Activated naive CD4-positive, alpha-beta T cell treated with anti-CD3 and anti-CD28 coated beads, Interleukin-2, amount 10 ng/mL, durations not matched to agents 7 days and 5 days (primary cell): ENCODE data around the gene PXK.

Experiments used
- CTCF ChIA-PET: fragments of 350-600 bp; sonication (Branson Sonifier 250); formaldehyde crosslinking; loops from one replicate; lab custom pipeline; 2021; ENCODE audit warnings: antibody characterized with exemption; lab: Charles Lee
- DNase-seq: peaks from one replicate; pipeline ENCODE4 v3.0.0-alpha.2; 2020
- H3K27ac Mint-ChIP-seq: one replicate; pipeline ENCODE4 v1.8.0; 2021; ENCODE audit warnings: mild to moderate bottlenecking, moderate library complexity, mixed read lengths
- H3K27me3 Mint-ChIP-seq: one replicate; pipeline ENCODE4 v1.8.0; 2021; ENCODE audit warnings: mild to moderate bottlenecking, mixed read lengths
- H3K36me3 Mint-ChIP-seq: one replicate; pipeline ENCODE4 v1.8.0; 2021; ENCODE audit warnings: mixed read lengths
- H3K4me1 Mint-ChIP-seq: one replicate; pipeline ENCODE4 v1.8.0; 2021; ENCODE audit warnings: mixed read lengths
- H3K4me3 Mint-ChIP-seq: one replicate; pipeline ENCODE4 v1.8.0; 2021; ENCODE audit warnings: mild to moderate bottlenecking, moderate library complexity, mixed read lengths
- H3K9me3 Mint-ChIP-seq: one replicate; pipeline ENCODE4 v1.8.0; 2021; ENCODE audit warnings: mixed read lengths

Gene PXK

GRCh38 chr3:58345457-58345856, 12.8 kb downstream of the PXK start:
- no peak overlapping the region for H3K27ac Mint-ChIP-seq

GRCh38 chr3:58346368-58346767, 13.7 kb downstream of the PXK start:
- CTCF ChIA-PET: no interaction called here
- H3K4me3 Mint-ChIP-seq: no peak overlapping the region
- H3K27me3 Mint-ChIP-seq: no peaks in the 10 kb centered on the region
- H3K9me3 Mint-ChIP-seq: peaks cover 3% of the 10 kb centered on the region
- peaks cover 25% of the 10 kb centered on the region for H3K36me3 Mint-ChIP-seq
- no peak for DNase-seq
- peaks cover 34% of the 10 kb centered on the region for H3K4me1 Mint-ChIP-seq
- H3K27ac Mint-ChIP-seq: no peak overlapping the region

More at GRCh38 chr3:58345457-58345856, 12.8 kb downstream of the PXK start:
- CTCF ChIA-PET: no interaction called here
- no peak for DNase-seq
- Mint-ChIP-seq H3K9me3 (peaks cover 3% of the 10 kb centered on the region), H3K4me1 (peaks cover 31% of the 10 kb centered on the region), H3K36me3 (peaks cover 24% of the 10 kb centered on the region), H3K4me3 (no peak overlapping the region), H3K27me3 (no peaks in the 10 kb centered on the region)

GRCh38 chr3:58347984-58348383, 15.3 kb downstream of the PXK start:
- H3K27ac Mint-ChIP-seq: no peak overlapping the region
- H3K27me3 Mint-ChIP-seq: no peaks in the 10 kb centered on the region
- CTCF ChIA-PET: interaction anchor here (5.2 kb wide), 1 partner anchor 14 kb away, joined by 45 read pairs; the partner anchor contains the start of gene PXK
- H3K36me3 Mint-ChIP-seq: peaks cover 29% of the 10 kb centered on the region
- H3K9me3 Mint-ChIP-seq: peaks cover 3% of the 10 kb centered on the region
- DNase-seq: no peak
- H3K4me1 Mint-ChIP-seq: peaks cover 49% of the 10 kb centered on the region
- H3K4me3 Mint-ChIP-seq: no peak overlapping the region

GRCh38 chr3:58349792-58350626, 17.3 kb downstream of the PXK start:
- H3K4me3 Mint-ChIP-seq: no peak overlapping the region
- CTCF ChIA-PET: interaction anchor here (0.7 to 5.2 kb wide), 7 partner anchors 16 to 83 kb away, joined by 3 to 45 read pairs (median 4); partner anchors contain the start of genes HTD2, PDHB, PXK and RPP14
- DNase-seq: no peak
- no peaks in the 10 kb centered on the region for H3K27me3 Mint-ChIP-seq
- peaks cover 3% of the 10 kb centered on the region for H3K9me3 Mint-ChIP-seq
- H3K4me1 Mint-ChIP-seq: peaks cover 65% of the 10 kb centered on the region
- peaks cover 33% of the 10 kb centered on the region for H3K36me3 Mint-ChIP-seq
- H3K27ac Mint-ChIP-seq: peak overlapping the region; percentile 45

GRCh38 chr3:58350627-58351013, 17.9 kb downstream of the PXK start:
- Mint-ChIP-seq H3K36me3 (peaks cover 33% of the 10 kb centered on the region), H3K4me1 (peaks cover 71% of the 10 kb centered on the region)

GRCh38 chr3:58351920-58352319, 19.2 kb downstream of the PXK start:
- peaks cover 73% of the 10 kb centered on the region for H3K4me1 Mint-ChIP-seq
- H3K27ac Mint-ChIP-seq: peak overlapping the region; percentile 25
- CTCF ChIA-PET: interaction anchor here (0.8 to 5.2 kb wide), 6 partner anchors 14 to 63 kb away, joined by 3 to 45 read pairs (median 3); partner anchors contain the start of gene PXK
- no peak for DNase-seq
- H3K9me3 Mint-ChIP-seq: peaks cover 3% of the 10 kb centered on the region
- no peak overlapping the region for H3K4me3 Mint-ChIP-seq
- H3K27me3 Mint-ChIP-seq: no peaks in the 10 kb centered on the region
- H3K36me3 Mint-ChIP-seq: peaks cover 33% of the 10 kb centered on the region

More at GRCh38 chr3:58350627-58351013, 17.9 kb downstream of the PXK start:
- no peak overlapping the region for H3K4me3 Mint-ChIP-seq
- H3K27me3 Mint-ChIP-seq: no peaks in the 10 kb centered on the region
- no peak for DNase-seq
- peak overlapping the region; percentile 63 for H3K27ac Mint-ChIP-seq
- peaks cover 3% of the 10 kb centered on the region for H3K9me3 Mint-ChIP-seq
- CTCF ChIA-PET: interaction anchor here (1.3 to 5.2 kb wide), 4 partner anchors 16 to 64 kb away, joined by 3 to 45 read pairs (median 10); partner anchors contain the start of gene PXK

GRCh38 chr3:58352626-58353025, 19.9 kb downstream of the PXK start:
- no peaks in the 10 kb centered on the region for H3K27me3 Mint-ChIP-seq
- H3K4me3 Mint-ChIP-seq: no peak overlapping the region
- H3K27ac Mint-ChIP-seq: peak overlapping the region; percentile 38
- H3K36me3 Mint-ChIP-seq: peaks cover 30% of the 10 kb centered on the region
- CTCF ChIA-PET: interaction anchor here (0.8 to 5.2 kb wide), 6 partner anchors 13 to 62 kb away, joined by 3 to 45 read pairs (median 3); partner anchors contain the start of gene PXK
- DNase-seq: no peak
- peaks cover 78% of the 10 kb centered on the region for H3K4me1 Mint-ChIP-seq
- H3K9me3 Mint-ChIP-seq: peaks cover 3% of the 10 kb centered on the region

- peak; percentile 57 for DNase-seq
- CTCF ChIA-PET: interaction anchor here (0.7 to 3.7 kb wide), 4 partner anchors 19 to 184 kb away, joined by 3 to 17 read pairs (median 4); partner anchors contain the start of gene KCTD6
- peak overlapping the region; percentile 44 for H3K4me3 Mint-ChIP-seq
- H3K4me1 Mint-ChIP-seq: peaks cover 81% of the 10 kb centered on the region
- peak overlapping the region; percentile 90 for H3K27ac Mint-ChIP-seq
- H3K27me3 Mint-ChIP-seq: no peaks in the 10 kb centered on the region
- H3K9me3 Mint-ChIP-seq: peaks cover 3% of the 10 kb centered on the region
- peaks cover 22% of the 10 kb centered on the region for H3K36me3 Mint-ChIP-seq
Observed at GRCh38 chr3:58353722-58354553, 21.2 kb downstream of the PXK start.

GRCh38 chr3:58355179-58355578, 22.5 kb downstream of the PXK start:
- Mint-ChIP-seq H3K36me3 (peaks cover 16% of the 10 kb centered on the region), H3K4me3 (no peak overlapping the region), H3K9me3 (no peaks in the 10 kb centered on the region), H3K4me1 (peaks cover 69% of the 10 kb centered on the region), H3K27me3 (no peaks in the 10 kb centered on the region), H3K27ac (peak overlapping the region; percentile 28)
- CTCF ChIA-PET: interaction anchor here (1.0 to 3.7 kb wide), 2 partner anchors 20 to 34 kb away, joined by 3 to 17 read pairs; no protein-coding TSS in a partner anchor
- no peak for DNase-seq

GRCh38 chr3:58356054-58356453, 23.4 kb downstream of the PXK start:
- H3K27ac Mint-ChIP-seq: peak overlapping the region; percentile 24
- H3K4me3 Mint-ChIP-seq: no peak overlapping the region
- H3K9me3 Mint-ChIP-seq: no peaks in the 10 kb centered on the region
- DNase-seq: no peak
- peaks cover 11% of the 10 kb centered on the region for H3K36me3 Mint-ChIP-seq
- H3K4me1 Mint-ChIP-seq: peaks cover 60% of the 10 kb centered on the region
- CTCF ChIA-PET: interaction anchor here (0.6 to 3.7 kb wide), 3 partner anchors 21 to 67 kb away, joined by 3 to 17 read pairs (median 3); no protein-coding TSS in a partner anchor
- no peaks in the 10 kb centered on the region for H3K27me3 Mint-ChIP-seq

- H3K9me3 Mint-ChIP-seq: no peaks in the 10 kb centered on the region
- H3K27me3 Mint-ChIP-seq: no peaks in the 10 kb centered on the region
- peaks cover 7% of the 10 kb centered on the region for H3K36me3 Mint-ChIP-seq
- H3K4me3 Mint-ChIP-seq: no peak overlapping the region
- peaks cover 48% of the 10 kb centered on the region for H3K4me1 Mint-ChIP-seq
- no peak for DNase-seq
- CTCF ChIA-PET: no interaction called here
- no peak overlapping the region for H3K27ac Mint-ChIP-seq
Observed at GRCh38 chr3:58357402-58357801, 24.7 kb downstream of the PXK start.

GRCh38 chr3:58358092-58358491, 25.4 kb downstream of the PXK start:
- no peak overlapping the region for H3K27ac Mint-ChIP-seq
- no peak for DNase-seq
- peaks cover 42% of the 10 kb centered on the region for H3K4me1 Mint-ChIP-seq
- CTCF ChIA-PET: no interaction called here
- no peaks in the 10 kb centered on the region for H3K9me3 Mint-ChIP-seq
- no peak overlapping the region for H3K4me3 Mint-ChIP-seq
- H3K27me3 Mint-ChIP-seq: no peaks in the 10 kb centered on the region
- peaks cover 5% of the 10 kb centered on the region for H3K36me3 Mint-ChIP-seq

- DNase-seq: no peak
- Mint-ChIP-seq H3K27me3 (no peaks in the 10 kb centered on the region), H3K27ac (no peak overlapping the region), H3K4me1 (peaks cover 35% of the 10 kb centered on the region), H3K9me3 (no peaks in the 10 kb centered on the region), H3K4me3 (no peak overlapping the region), H3K36me3 (peaks cover 3% of the 10 kb centered on the region)
- CTCF ChIA-PET: no interaction called here
Observed at GRCh38 chr3:58358808-58359207, 26.1 kb downstream of the PXK start.

GRCh38 chr3:58359621-58360020, 26.9 kb downstream of the PXK start:
- H3K36me3 Mint-ChIP-seq: peaks cover 1% of the 10 kb centered on the region
- no peaks in the 10 kb centered on the region for H3K9me3 Mint-ChIP-seq
- CTCF ChIA-PET: no interaction called here
- H3K4me1 Mint-ChIP-seq: peaks cover 30% of the 10 kb centered on the region
- H3K27me3 Mint-ChIP-seq: no peaks in the 10 kb centered on the region
- H3K4me3 Mint-ChIP-seq: no peak overlapping the region
- no peak for DNase-seq
- H3K27ac Mint-ChIP-seq: no peak overlapping the region
